ENCODE measurements around the gene LEKR1. TPM values are rescaled to one million over a fixed set of nuclear protein-coding genes. Genes with fewer than 3 reads are reported as not detected.

LEKR1 gene
- polyA plus RNA-seq, 1 donor from 2014 or later = 2.7 TPM

GRCh38 chr3:156919818-156920217 is 93.7 kb downstream of the LEKR1 start:
- no peaks in the 10 kb centered on the region for H3K27me3 ChIP-seq (ENCODE audit: insufficient read depth, low read depth, low read length)
- H3K9ac ChIP-seq (ENCODE audit: low read length) = no peak overlapping the region
- H3K4me2 ChIP-seq (ENCODE audit: low read length) = no peak overlapping the region
- no peaks in the 10 kb centered on the region for H4K20me1 ChIP-seq (ENCODE audit: insufficient read depth)
- H3K9me3 ChIP-seq (ENCODE audit: low read length) = no peaks in the 10 kb centered on the region
- H3K27ac ChIP-seq (ENCODE audit: low read length) = no peak overlapping the region
- no peaks in the 10 kb centered on the region for H3F3A ChIP-seq (ENCODE audit: insufficient read depth, low read length, poor library complexity, severe bottlenecking)
- no peaks in the 10 kb centered on the region for H3K36me3 ChIP-seq (ENCODE audit: insufficient read depth, low read length)
- TF ChIP-seq RAD21 (conservative IDR thresholded peaks at IDR 0.05) (no peak), POLR2AphosphoS5 (IDR thresholded peaks at IDR 0.05) (no peak), EZH2 (IDR thresholded peaks at IDR 0.05; ENCODE audit: borderline replicate concordance, insufficient read depth, low read length, poor library complexity, severe bottlenecking) (no peak), MXI1 (conservative IDR thresholded peaks at IDR 0.05; ENCODE audit: poor library complexity, severe bottlenecking) (no peak), TAF1 (IDR thresholded peaks at IDR 0.05; ENCODE audit: low read depth) (no peak), SMC3 (conservative IDR thresholded peaks at IDR 0.05; ENCODE audit: poor library complexity) (no peak), EP300 (conservative IDR thresholded peaks at IDR 0.05; ENCODE audit: poor library complexity, severe bottlenecking) (no peak)
- TF ChIP-seq, protein P1, sequence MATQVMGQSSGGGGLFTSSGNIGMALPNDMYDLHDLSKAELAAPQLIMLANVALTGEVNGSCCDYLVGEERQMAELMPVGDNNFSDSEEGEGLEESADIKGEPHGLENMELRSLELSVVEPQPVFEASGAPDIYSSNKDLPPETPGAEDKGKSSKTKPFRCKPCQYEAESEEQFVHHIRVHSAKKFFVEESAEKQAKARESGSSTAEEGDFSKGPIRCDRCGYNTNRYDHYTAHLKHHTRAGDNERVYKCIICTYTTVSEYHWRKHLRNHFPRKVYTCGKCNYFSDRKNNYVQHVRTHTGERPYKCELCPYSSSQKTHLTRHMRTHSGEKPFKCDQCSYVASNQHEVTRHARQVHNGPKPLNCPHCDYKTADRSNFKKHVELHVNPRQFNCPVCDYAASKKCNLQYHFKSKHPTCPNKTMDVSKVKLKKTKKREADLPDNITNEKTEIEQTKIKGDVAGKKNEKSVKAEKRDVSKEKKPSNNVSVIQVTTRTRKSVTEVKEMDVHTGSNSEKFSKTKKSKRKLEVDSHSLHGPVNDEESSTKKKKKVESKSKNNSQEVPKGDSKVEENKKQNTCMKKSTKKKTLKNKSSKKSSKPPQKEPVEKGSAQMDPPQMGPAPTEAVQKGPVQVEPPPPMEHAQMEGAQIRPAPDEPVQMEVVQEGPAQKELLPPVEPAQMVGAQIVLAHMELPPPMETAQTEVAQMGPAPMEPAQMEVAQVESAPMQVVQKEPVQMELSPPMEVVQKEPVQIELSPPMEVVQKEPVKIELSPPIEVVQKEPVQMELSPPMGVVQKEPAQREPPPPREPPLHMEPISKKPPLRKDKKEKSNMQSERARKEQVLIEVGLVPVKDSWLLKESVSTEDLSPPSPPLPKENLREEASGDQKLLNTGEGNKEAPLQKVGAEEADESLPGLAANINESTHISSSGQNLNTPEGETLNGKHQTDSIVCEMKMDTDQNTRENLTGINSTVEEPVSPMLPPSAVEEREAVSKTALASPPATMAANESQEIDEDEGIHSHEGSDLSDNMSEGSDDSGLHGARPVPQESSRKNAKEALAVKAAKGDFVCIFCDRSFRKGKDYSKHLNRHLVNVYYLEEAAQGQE (IDR thresholded peaks at IDR 0.05; ENCODE audit: borderline replicate concordance) = no peak
- TF ChIP-seq, protein P2, sequence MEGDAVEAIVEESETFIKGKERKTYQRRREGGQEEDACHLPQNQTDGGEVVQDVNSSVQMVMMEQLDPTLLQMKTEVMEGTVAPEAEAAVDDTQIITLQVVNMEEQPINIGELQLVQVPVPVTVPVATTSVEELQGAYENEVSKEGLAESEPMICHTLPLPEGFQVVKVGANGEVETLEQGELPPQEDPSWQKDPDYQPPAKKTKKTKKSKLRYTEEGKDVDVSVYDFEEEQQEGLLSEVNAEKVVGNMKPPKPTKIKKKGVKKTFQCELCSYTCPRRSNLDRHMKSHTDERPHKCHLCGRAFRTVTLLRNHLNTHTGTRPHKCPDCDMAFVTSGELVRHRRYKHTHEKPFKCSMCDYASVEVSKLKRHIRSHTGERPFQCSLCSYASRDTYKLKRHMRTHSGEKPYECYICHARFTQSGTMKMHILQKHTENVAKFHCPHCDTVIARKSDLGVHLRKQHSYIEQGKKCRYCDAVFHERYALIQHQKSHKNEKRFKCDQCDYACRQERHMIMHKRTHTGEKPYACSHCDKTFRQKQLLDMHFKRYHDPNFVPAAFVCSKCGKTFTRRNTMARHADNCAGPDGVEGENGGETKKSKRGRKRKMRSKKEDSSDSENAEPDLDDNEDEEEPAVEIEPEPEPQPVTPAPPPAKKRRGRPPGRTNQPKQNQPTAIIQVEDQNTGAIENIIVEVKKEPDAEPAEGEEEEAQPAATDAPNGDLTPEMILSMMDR (IDR thresholded peaks at IDR 0.05; ENCODE audit: poor library complexity, severe bottlenecking) = no peak
- H3K79me2 ChIP-seq (replicated peaks; ENCODE audit: insufficient read depth, low read length) = no peaks in the 10 kb centered on the region
- no peak overlapping the region for H3K4me3 ChIP-seq (ENCODE audit: low read length)
- no peak overlapping the region for H2AFZ ChIP-seq (ENCODE audit: low read depth, low read length)
- H3K9me2 ChIP-seq (ENCODE audit: insufficient read depth, low read length) = no peaks in the 10 kb centered on the region

DNA sequence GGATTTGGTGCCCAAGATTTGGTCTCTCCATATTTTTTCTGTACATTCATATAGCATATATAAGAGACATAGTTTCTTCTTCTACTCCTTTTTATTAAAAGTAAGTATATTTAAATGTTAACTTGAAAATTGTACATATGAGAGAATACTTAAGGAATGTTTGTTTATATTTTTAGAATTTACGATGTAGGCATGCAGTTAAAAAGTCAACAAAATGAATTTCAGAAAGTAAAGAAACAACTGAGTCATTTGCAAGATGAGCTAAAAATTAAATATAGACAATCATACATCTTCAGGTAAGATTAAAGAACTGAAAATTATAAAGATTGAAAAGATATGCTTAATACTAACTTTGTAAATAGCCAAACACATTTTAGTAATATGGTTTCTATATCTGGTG is 94.2 kb downstream of the LEKR1 start:
- Histone ChIP-seq H3K79me2 (replicated peaks; ENCODE audit: insufficient read depth, low read length) (no peaks in the 10 kb centered on the region), H3K9me3 (ENCODE audit: low read length) (no peaks in the 10 kb centered on the region), H3K36me3 (ENCODE audit: insufficient read depth, low read length) (no peaks in the 10 kb centered on the region), H3K9ac (ENCODE audit: low read length) (no peak overlapping the region), H3K9me2 (ENCODE audit: insufficient read depth, low read length) (no peaks in the 10 kb centered on the region), H2AFZ (ENCODE audit: low read depth, low read length) (no peak overlapping the region), H3K27me3 (ENCODE audit: insufficient read depth, low read depth, low read length) (no peaks in the 10 kb centered on the region), H3K4me3 (ENCODE audit: low read length) (no peak overlapping the region), H3F3A (ENCODE audit: insufficient read depth, low read length, poor library complexity, severe bottlenecking) (no peaks in the 10 kb centered on the region), H3K27ac (ENCODE audit: low read length) (no peak overlapping the region), H4K20me1 (ENCODE audit: insufficient read depth) (no peaks in the 10 kb centered on the region), H3K4me2 (ENCODE audit: low read length) (no peak overlapping the region)
- no peak for TF ChIP-seq EP300 (conservative IDR thresholded peaks at IDR 0.05; ENCODE audit: poor library complexity, severe bottlenecking)
- TF ChIP-seq SMC3 (conservative IDR thresholded peaks at IDR 0.05; ENCODE audit: poor library complexity) = no peak
- TF ChIP-seq, protein P1 (IDR thresholded peaks at IDR 0.05; ENCODE audit: borderline replicate concordance) = no peak
- TF ChIP-seq EZH2 (IDR thresholded peaks at IDR 0.05; ENCODE audit: borderline replicate concordance, insufficient read depth, low read length, poor library complexity, severe bottlenecking) = no peak
- TF ChIP-seq MXI1 (conservative IDR thresholded peaks at IDR 0.05; ENCODE audit: poor library complexity, severe bottlenecking) = no peak
- no peak for TF ChIP-seq TAF1 (IDR thresholded peaks at IDR 0.05; ENCODE audit: low read depth)
- TF ChIP-seq POLR2AphosphoS5 (IDR thresholded peaks at IDR 0.05) = no peak
- no peak for TF ChIP-seq RAD21 (conservative IDR thresholded peaks at IDR 0.05)
- TF ChIP-seq, protein P2 (IDR thresholded peaks at IDR 0.05; ENCODE audit: poor library complexity, severe bottlenecking) = no peak

Data from neural cell (in vitro differentiated cells).